IPS-20b (cell line): ENCODE data around the gene ATIC.

Experiments
- H3K27ac ChIP-seq: one replicate; pipeline ENCODE4 v1.5.1; 2013; ENCODE audit warnings: low read length
- H3K27me3 ChIP-seq: 2 replicates; pipeline ENCODE4 v1.6.1; 2013; ENCODE audit warnings: mild to moderate bottlenecking, low read length, inconsistent platforms; ENCODE audit not compliant: insufficient read depth
- H3K36me3 ChIP-seq: 2 replicates; pipeline ENCODE4 v1.6.1; 2013; ENCODE audit warnings: low read depth, mild to moderate bottlenecking, inconsistent platforms, low read length, moderate library complexity; ENCODE audit not compliant: insufficient read depth
- H3K4me1 ChIP-seq: 2 replicates; pipeline ENCODE4 v1.6.1; 2013; ENCODE audit warnings: mild to moderate bottlenecking, control low read depth, inconsistent platforms, low read length, moderate library complexity; ENCODE audit not compliant: insufficient read depth
- H3K4me3 ChIP-seq: 2 replicates; pipeline ENCODE4 v1.5.1; 2013; ENCODE audit warnings: mild to moderate bottlenecking, low read length, inconsistent platforms
- H3K9ac ChIP-seq: 2 replicates; pipeline ENCODE4 v1.6.1; 2013; ENCODE audit warnings: low read depth, mild to moderate bottlenecking, inconsistent platforms, low read length, moderate library complexity
- H3K9me3 ChIP-seq: 2 replicates; pipeline ENCODE4 v1.6.1; 2013; ENCODE audit warnings: mild to moderate bottlenecking, low read depth, low read length, inconsistent platforms; ENCODE audit not compliant: insufficient read depth

Gene ATIC

GRCh38 chr2:215382011-215382410 lies 70.2 kb downstream of the ATIC start:
- no peaks in the 10 kb centered on the region for H3K9me3 ChIP-seq
- H3K27ac ChIP-seq, result no peak overlapping the region
- no peaks in the 10 kb centered on the region for H3K4me1 ChIP-seq
- H3K36me3 ChIP-seq, result peaks cover 78% of the 10 kb centered on the region
- H3K4me3 ChIP-seq, result no peak overlapping the region
- no peak overlapping the region for H3K9ac ChIP-seq
- no peaks in the 10 kb centered on the region for H3K27me3 ChIP-seq

DNA sequence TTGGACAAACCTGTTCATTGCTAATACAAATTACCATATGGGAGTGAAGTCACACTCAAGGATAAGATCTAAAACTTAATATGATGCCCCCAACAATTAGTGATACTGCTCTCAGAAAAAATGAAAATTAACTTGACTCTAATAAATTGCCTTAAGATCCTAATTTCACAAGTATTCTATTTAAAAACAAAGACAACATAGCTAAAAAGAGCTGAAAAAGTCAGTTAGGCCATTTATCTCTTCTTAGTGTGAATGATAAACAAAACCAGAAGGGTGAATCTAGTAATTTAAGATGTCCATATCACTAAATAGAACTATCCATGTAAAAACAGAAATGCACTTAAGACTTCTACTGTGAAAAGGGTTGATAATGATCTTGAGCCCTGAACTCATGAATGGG lies 70.6 kb downstream of the ATIC start:
- Histone ChIP-seq H3K4me3 (no peak overlapping the region), H3K36me3 (peaks cover 78% of the 10 kb centered on the region)

GRCh38 chr2:215383652-215384279 lies 71.9 kb downstream of the ATIC start:
- no peaks in the 10 kb centered on the region for H3K9me3 ChIP-seq
- no peak overlapping the region for H3K9ac ChIP-seq
- no peak overlapping the region for H3K27ac ChIP-seq
- H3K4me3 ChIP-seq, result no peak overlapping the region
- H3K27me3 ChIP-seq, result no peaks in the 10 kb centered on the region
- H3K36me3 ChIP-seq, result peaks cover 80% of the 10 kb centered on the region
- H3K4me1 ChIP-seq, result peaks cover 13% of the 10 kb centered on the region; the same call in 1 of the 2 replicates

More for the DNA sequence above, 70.6 kb downstream of the ATIC start:
- peaks cover 3% of the 10 kb centered on the region; the same call in 1 of the 2 replicates for H3K4me1 ChIP-seq
- no peak overlapping the region for H3K27ac ChIP-seq
- no peaks in the 10 kb centered on the region for H3K9me3 ChIP-seq
- H3K27me3 ChIP-seq, result no peaks in the 10 kb centered on the region
- H3K9ac ChIP-seq, result no peak overlapping the region

- H3K27me3 ChIP-seq, result no peaks in the 10 kb centered on the region
- no peak overlapping the region for H3K27ac ChIP-seq
- peaks cover 13% of the 10 kb centered on the region; the same call in 1 of the 2 replicates for H3K4me1 ChIP-seq
- H3K4me3 ChIP-seq, result no peak overlapping the region
- peaks cover 74% of the 10 kb centered on the region for H3K36me3 ChIP-seq
- no peak overlapping the region for H3K9ac ChIP-seq
- no peaks in the 10 kb centered on the region for H3K9me3 ChIP-seq
Measured at GRCh38 chr2:215384710-215385109, 72.9 kb downstream of the ATIC start.

DNA sequence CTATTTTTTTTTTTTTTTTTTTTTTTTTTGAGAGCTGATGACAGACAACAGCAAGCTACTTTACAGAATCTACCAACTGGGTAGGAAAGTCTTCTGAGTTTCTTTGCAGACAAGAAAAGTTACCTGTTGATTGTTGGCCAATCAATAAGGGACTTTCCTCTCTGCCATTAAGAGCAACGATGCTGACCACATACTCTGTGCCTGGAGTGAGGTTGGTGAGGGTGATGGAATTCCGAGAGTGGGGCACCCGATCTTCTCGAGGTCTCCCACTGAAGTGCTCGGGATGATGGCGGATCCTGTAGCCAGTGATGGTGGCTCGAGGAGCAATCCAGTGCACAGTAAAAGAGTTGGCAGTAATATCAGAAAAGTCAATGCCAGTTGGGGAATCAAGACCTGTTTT lies 74.7 kb downstream of the ATIC start:
- Histone ChIP-seq H3K9ac (no peak overlapping the region), H3K4me3 (no peak overlapping the region), H3K4me1 (peaks cover 13% of the 10 kb centered on the region; the same call in 1 of the 2 replicates), H3K27me3 (no peaks in the 10 kb centered on the region), H3K36me3 (peaks cover 70% of the 10 kb centered on the region), H3K9me3 (no peaks in the 10 kb centered on the region), H3K27ac (no peak overlapping the region)

GRCh38 chr2:215388002-215388728 lies 76.3 kb downstream of the ATIC start:
- Histone ChIP-seq H3K36me3 (peaks cover 69% of the 10 kb centered on the region), H3K9ac (no peak overlapping the region), H3K27me3 (no peaks in the 10 kb centered on the region), H3K27ac (peak overlapping the region; percentile 0), H3K4me1 (peaks cover 13% of the 10 kb centered on the region; the same call in 1 of the 2 replicates), H3K4me3 (no peak overlapping the region), H3K9me3 (no peaks in the 10 kb centered on the region)

DNA sequence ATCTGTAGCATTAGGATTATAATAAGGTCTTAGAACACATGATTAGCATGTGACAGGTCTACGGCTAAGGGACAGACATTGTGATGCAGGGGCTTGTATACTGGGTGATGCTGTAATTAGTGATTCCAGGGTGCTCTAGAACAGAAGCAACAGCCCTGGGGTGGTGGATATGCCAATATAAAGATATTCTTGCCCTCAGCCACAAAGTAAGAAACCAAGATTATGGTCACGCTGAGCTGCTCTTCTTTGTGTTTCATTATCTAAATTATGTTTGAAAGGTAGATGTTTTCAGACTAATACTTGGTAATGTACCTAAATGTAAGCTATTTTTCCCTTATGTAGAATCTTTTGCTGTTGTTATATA lies 78.7 kb downstream of the ATIC start:
- Histone ChIP-seq H3K9me3 (no peaks in the 10 kb centered on the region), H3K27me3 (no peaks in the 10 kb centered on the region), H3K4me1 (peaks cover 13% of the 10 kb centered on the region; the same call in 1 of the 2 replicates), H3K27ac (no peak overlapping the region), H3K9ac (no peak overlapping the region), H3K36me3 (peaks cover 68% of the 10 kb centered on the region), H3K4me3 (no peak overlapping the region)

- peaks cover 13% of the 10 kb centered on the region; the same call in 1 of the 2 replicates for H3K4me1 ChIP-seq
- H3K27me3 ChIP-seq, result no peaks in the 10 kb centered on the region
- no peak overlapping the region for H3K27ac ChIP-seq
- H3K9ac ChIP-seq, result no peak overlapping the region
- H3K4me3 ChIP-seq, result no peak overlapping the region
- H3K36me3 ChIP-seq, result peaks cover 76% of the 10 kb centered on the region
- H3K9me3 ChIP-seq, result no peaks in the 10 kb centered on the region
Measured at GRCh38 chr2:215391531-215391930, 79.7 kb downstream of the ATIC start.

- no peaks in the 10 kb centered on the region for H3K9me3 ChIP-seq
- no peak overlapping the region for H3K27ac ChIP-seq
- peaks cover 75% of the 10 kb centered on the region for H3K36me3 ChIP-seq
Measured at GRCh38 chr2:215392164-215392563, 80.3 kb downstream of the ATIC start.

DNA sequence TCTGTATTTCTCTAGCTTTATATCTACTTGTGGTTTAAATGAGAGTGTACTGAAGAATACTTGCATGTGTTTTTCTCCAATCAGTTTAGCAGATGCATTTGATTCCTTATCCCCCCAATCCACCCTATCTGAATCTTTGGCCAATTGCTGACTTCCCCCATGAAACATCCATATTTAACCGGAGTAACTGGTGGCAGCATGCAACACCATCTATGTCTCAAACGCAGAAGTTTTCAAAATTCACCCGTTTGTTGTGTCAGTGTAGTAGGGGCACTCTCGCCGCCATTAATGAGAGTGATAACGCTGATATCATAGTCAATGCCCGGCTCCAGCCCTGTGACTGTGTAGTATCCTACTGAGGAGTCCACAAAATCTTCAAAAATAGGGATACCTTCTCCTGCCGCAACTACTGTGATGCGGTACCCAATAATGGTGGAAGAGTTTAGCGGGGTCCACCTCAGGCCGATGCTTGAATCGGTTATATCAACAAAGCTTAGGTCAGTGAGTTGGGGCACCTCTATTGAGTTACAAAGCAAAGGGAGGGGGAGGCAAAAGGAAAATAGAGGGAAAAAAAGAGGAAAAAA lies 80.9 kb downstream of the ATIC start:
- Histone ChIP-seq H3K4me1 (peaks cover 9% of the 10 kb centered on the region; the same call in 1 of the 2 replicates), H3K9ac (no peak overlapping the region), H3K9me3 (no peaks in the 10 kb centered on the region), H3K27me3 (no peaks in the 10 kb centered on the region), H3K4me3 (no peak overlapping the region), H3K36me3 (peaks cover 75% of the 10 kb centered on the region), H3K27ac (no peak overlapping the region)

More at GRCh38 chr2:215392164-215392563, 80.3 kb downstream of the ATIC start:
- H3K4me3 ChIP-seq, result no peak overlapping the region
- peaks cover 13% of the 10 kb centered on the region; the same call in 1 of the 2 replicates for H3K4me1 ChIP-seq
- no peaks in the 10 kb centered on the region for H3K27me3 ChIP-seq
- no peak overlapping the region for H3K9ac ChIP-seq

DNA sequence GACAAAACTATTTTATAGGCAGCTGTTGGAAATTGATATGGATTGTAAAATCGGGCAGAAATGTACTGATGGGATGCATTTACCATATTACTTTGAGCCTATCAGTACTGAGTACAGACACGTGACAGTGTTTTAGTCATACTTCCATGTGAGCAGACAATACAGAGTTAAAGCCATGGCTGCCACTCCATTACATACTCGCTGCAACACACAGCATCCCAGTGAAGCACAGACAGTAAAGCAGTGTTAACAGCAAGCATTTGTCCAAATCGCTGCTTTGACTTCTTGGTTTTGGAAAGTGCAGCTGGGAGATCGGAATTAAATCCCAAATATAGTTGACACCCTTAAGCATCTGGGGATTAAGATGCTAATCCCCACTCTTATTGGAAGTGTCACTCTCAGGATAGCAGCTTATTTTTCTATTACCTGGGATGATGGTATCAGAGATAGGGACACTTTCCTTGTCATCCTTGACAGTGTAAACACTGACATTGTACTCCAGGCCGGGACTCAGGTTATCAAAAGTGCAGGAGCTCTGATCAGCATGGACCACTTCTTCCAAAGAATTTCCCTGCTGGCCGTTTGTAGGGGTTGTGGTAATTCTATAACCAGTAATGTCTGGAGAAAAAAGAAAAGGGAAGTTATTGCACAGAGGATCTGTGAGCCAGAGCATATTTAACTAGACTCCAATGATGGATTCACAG lies 82.4 kb downstream of the ATIC start:
- H3K27me3 ChIP-seq, result no peaks in the 10 kb centered on the region
- H3K4me1 ChIP-seq, result peaks cover 8% of the 10 kb centered on the region; the same call in 1 of the 2 replicates
- H3K9ac ChIP-seq, result no peak overlapping the region
- H3K4me3 ChIP-seq, result no peak overlapping the region
- H3K9me3 ChIP-seq, result no peaks in the 10 kb centered on the region
- no peak overlapping the region for H3K27ac ChIP-seq
- H3K36me3 ChIP-seq, result peaks cover 70% of the 10 kb centered on the region
